Calu3 (cell line): ENCODE data around the gene RANBP9. TPM values are rescaled to one million over a fixed set of nuclear protein-coding genes. Genes with fewer than 3 reads are reported as not detected.

Experiments
- BruUV-seq: library from RNA; stranded (reverse); fragments of 400-500 nt; replicated peaks from 2 replicates; lab custom pipeline; 2021; lab: Mats Ljungman, UMichigan
- CTCF ChIA-PET: fragments of 300-600 bp; sonication (Branson Sonifier 250); formaldehyde crosslinking; loops from one replicate; lab custom pipeline; 2022; ENCODE audit warnings: antibody characterized with exemption; lab: Charles Lee
- DNase-seq: peaks from one replicate; pipeline ENCODE4 v3.0.0; 2022
- H3K27ac Mint-ChIP-seq: one replicate; pipeline ENCODE4 v1.8.0; 2022; ENCODE audit warnings: mixed read lengths; ENCODE audit not compliant: unreplicated experiment
- H3K27me3 Mint-ChIP-seq: one replicate; pipeline ENCODE4 v1.8.0; 2022; ENCODE audit warnings: mixed read lengths; ENCODE audit not compliant: unreplicated experiment
- H3K36me3 Mint-ChIP-seq: one replicate; pipeline ENCODE4 v1.8.0; 2022; ENCODE audit warnings: mild to moderate bottlenecking, moderate library complexity, mixed read lengths; ENCODE audit not compliant: insufficient read depth, unreplicated experiment
- H3K4me1 Mint-ChIP-seq: one replicate; pipeline ENCODE4 v1.8.0; 2022; ENCODE audit warnings: mild to moderate bottlenecking, low read depth, mixed read lengths; ENCODE audit not compliant: unreplicated experiment
- H3K4me3 Mint-ChIP-seq: one replicate; pipeline ENCODE4 v1.8.0; 2022; ENCODE audit warnings: mild to moderate bottlenecking, low read depth, moderate library complexity, mixed read lengths; ENCODE audit not compliant: unreplicated experiment
- H3K9me3 Mint-ChIP-seq: one replicate; pipeline ENCODE4 v1.8.0; 2022; ENCODE audit warnings: low read depth, mixed read lengths; ENCODE audit not compliant: unreplicated experiment
- intact Hi-C: fragments of 100-400 bp; cut with micrococcal nuclease; formaldehyde crosslinking; loops from one replicate; pipeline ENCODE4 v1.10.0; 2022; ENCODE audit not compliant: unreplicated experiment
- total RNA-seq: library from RNA; stranded (reverse); gene quantifications from 2 replicates; pipeline ENCODE4 v1.2.3, GENCODE V29; 2022
- TF ChIP-seq, protein P1 (sequence below): fragments of 200-600 bp; IDR thresholded peaks from one replicate; pipeline ENCODE4 v1.8.0; 2022; ENCODE audit warnings: antibody characterized with exemption; ENCODE audit not compliant: unreplicated experiment

The RANBP9 gene
- total RNA-seq, 1 experiment from 2014 or later = 20.4 TPM

DNA sequence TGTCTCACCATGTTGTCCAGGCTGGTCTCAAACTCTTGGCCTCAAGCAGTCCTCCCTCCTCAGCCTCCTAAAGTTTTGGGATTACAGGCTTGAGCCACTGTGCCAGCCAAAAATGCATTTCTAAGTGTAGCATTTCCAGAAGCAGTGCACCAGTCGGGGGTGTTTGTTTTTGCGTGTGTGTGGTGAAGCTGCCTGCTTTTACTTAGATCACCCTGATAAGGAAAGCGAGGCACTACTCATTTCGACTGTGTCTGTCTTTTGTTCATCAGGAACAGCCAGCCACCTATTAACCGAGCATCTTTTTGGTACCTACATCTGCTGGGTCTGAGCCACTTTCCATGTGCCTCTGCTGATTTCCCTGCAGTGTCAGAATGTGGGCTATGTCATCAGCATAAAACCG lies 118.5 kb downstream of the RANBP9 start:
- CTCF ChIA-PET = no interaction called here
- Mint-ChIP-seq H3K9me3 (no peaks in the 10 kb centered on the region), H3K27me3 (no peaks in the 10 kb centered on the region), H3K27ac (no peak overlapping the region), H3K4me1 (no peaks in the 10 kb centered on the region), H3K36me3 (peaks cover 6% of the 10 kb centered on the region), H3K4me3 (no peak overlapping the region)
- TF ChIP-seq, protein P1, sequence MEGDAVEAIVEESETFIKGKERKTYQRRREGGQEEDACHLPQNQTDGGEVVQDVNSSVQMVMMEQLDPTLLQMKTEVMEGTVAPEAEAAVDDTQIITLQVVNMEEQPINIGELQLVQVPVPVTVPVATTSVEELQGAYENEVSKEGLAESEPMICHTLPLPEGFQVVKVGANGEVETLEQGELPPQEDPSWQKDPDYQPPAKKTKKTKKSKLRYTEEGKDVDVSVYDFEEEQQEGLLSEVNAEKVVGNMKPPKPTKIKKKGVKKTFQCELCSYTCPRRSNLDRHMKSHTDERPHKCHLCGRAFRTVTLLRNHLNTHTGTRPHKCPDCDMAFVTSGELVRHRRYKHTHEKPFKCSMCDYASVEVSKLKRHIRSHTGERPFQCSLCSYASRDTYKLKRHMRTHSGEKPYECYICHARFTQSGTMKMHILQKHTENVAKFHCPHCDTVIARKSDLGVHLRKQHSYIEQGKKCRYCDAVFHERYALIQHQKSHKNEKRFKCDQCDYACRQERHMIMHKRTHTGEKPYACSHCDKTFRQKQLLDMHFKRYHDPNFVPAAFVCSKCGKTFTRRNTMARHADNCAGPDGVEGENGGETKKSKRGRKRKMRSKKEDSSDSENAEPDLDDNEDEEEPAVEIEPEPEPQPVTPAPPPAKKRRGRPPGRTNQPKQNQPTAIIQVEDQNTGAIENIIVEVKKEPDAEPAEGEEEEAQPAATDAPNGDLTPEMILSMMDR = no peak
- DNase-seq = no peak
- intact Hi-C loops = no loop called here
- no TSS peak for BruUV-seq

- TF ChIP-seq, protein P1 = no peak
- intact Hi-C loops = no loop called here
- no peaks in the 10 kb centered on the region for H3K9me3 Mint-ChIP-seq
- no peak overlapping the region for H3K27ac Mint-ChIP-seq
- DNase-seq = no peak
- H3K27me3 Mint-ChIP-seq = no peaks in the 10 kb centered on the region
- CTCF ChIA-PET = no interaction called here
- no peaks in the 10 kb centered on the region for H3K4me1 Mint-ChIP-seq
- no peak overlapping the region for H3K4me3 Mint-ChIP-seq
- peaks cover 4% of the 10 kb centered on the region for H3K36me3 Mint-ChIP-seq
- no TSS peak for BruUV-seq
Observed at GRCh38 chr6:13591205-13591921, 120.3 kb downstream of the RANBP9 start.

DNA sequence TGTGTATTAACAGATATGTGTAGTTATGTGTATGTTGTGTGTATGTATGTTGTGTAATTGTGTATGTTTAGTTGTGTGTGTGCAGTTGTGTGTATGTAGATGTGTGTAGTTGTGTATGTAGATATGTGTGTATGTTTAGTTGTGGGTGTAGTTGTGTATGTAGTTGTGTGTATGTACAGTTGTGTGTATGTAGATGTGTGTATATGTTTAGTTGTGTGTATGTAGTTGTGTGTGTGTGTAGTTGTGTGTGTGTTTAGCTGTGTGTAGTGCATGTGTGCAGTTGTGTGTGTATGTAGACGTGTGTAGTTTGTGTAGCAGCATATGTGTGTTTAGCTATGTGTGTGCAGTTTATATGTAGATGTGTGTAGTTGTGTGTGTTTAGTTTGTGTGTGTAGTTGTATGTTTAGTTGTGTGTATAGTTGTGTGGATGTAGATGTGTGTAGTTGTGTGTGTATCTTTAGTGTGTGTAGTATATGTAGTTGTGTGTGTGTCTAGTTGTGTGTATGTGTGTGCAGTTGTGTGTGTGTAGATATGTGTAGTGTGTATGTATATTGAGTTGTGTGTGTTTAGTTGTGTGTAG lies 121.0 kb downstream of the RANBP9 start:
- Mint-ChIP-seq H3K27me3 (no peaks in the 10 kb centered on the region), H3K4me1 (no peaks in the 10 kb centered on the region), H3K4me3 (no peak overlapping the region), H3K36me3 (peaks cover 4% of the 10 kb centered on the region), H3K27ac (no peak overlapping the region), H3K9me3 (no peaks in the 10 kb centered on the region)
- TF ChIP-seq, protein P1 = no peak
- intact Hi-C loops = no loop called here
- no TSS peak for BruUV-seq
- CTCF ChIA-PET = no interaction called here
- no peak for DNase-seq

DNA sequence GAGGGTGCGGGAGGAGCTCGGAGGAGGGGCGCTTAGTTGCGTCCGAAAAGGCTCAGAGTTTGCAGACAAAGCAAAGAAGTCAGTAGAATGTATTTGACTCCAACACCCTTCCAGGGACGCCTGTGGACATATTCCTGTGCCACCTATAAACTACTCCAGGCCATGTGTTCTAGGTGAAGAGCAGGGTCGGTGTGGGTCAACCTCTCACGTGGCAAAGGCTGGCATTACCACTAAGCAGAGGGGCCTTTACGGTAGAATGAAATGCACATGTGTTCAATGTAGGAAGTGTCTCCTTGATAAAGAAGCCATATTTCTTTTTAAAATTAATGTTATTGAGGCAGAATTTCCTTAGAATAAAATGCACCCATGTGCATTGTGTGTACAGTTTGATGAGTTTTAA lies 121.8 kb downstream of the RANBP9 start:
- Mint-ChIP-seq H3K4me3 (no peak overlapping the region), H3K27me3 (no peaks in the 10 kb centered on the region), H3K9me3 (no peaks in the 10 kb centered on the region), H3K36me3 (peaks cover 4% of the 10 kb centered on the region), H3K27ac (no peak overlapping the region), H3K4me1 (no peaks in the 10 kb centered on the region)
- DNase-seq = no peak
- TF ChIP-seq, protein P1 = no peak
- CTCF ChIA-PET = no interaction called here
- no TSS peak for BruUV-seq
- intact Hi-C loops = no loop called here
